GM19099 (cell line): ENCODE results near the gene SLC49A3.

ENCODE experiments used
- POLR2A ChIP-seq: IDR thresholded peaks from 3 replicates; pipeline ENCODE4 v1.6.1; 2011; ENCODE audit warnings: low read depth; ENCODE audit not compliant: insufficient read length; ENCODE audit errors: extremely low read depth

SLC49A3 gene

GRCh38 chr4:723751-724530, 35.0 kb upstream of the SLC49A3 start:
- no peak for TF ChIP-seq POLR2A

- no peak for TF ChIP-seq POLR2A
Measured at GRCh38 chr4:722851-723360, 34.0 kb upstream of the SLC49A3 start.

GRCh38 chr4:722169-722725, 33.3 kb upstream of the SLC49A3 start:
- TF ChIP-seq POLR2A, result no peak

- TF ChIP-seq POLR2A, result no peak
Measured at GRCh38 chr4:721261-722168, 32.6 kb upstream of the SLC49A3 start.

- no peak for TF ChIP-seq POLR2A
Measured at GRCh38 chr4:720111-720860, 31.3 kb upstream of the SLC49A3 start.

- no peak for TF ChIP-seq POLR2A
Measured at GRCh38 chr4:718460-718859, 29.5 kb upstream of the SLC49A3 start.

GRCh38 chr4:717601-718320, 28.8 kb upstream of the SLC49A3 start:
- TF ChIP-seq POLR2A, result no peak

GRCh38 chr4:714087-714486, 25.1 kb upstream of the SLC49A3 start:
- no peak for TF ChIP-seq POLR2A

GRCh38 chr4:712916-713632, 24.1 kb upstream of the SLC49A3 start:
- TF ChIP-seq POLR2A, result no peak

GRCh38 chr4:712093-712492, 23.1 kb upstream of the SLC49A3 start:
- TF ChIP-seq POLR2A, result no peak

GRCh38 chr4:710916-711315, 22.0 kb upstream of the SLC49A3 start:
- no peak for TF ChIP-seq POLR2A

GRCh38 chr4:710116-710515, 21.2 kb upstream of the SLC49A3 start:
- TF ChIP-seq POLR2A, result no peak

GRCh38 chr4:709348-709747, 20.4 kb upstream of the SLC49A3 start:
- TF ChIP-seq POLR2A, result no peak

GRCh38 chr4:708631-708933, 19.6 kb upstream of the SLC49A3 start:
- TF ChIP-seq POLR2A, result no peak

GRCh38 chr4:707929-708630, 19.1 kb upstream of the SLC49A3 start:
- no peak for TF ChIP-seq POLR2A
